GM13977 (cell line): Measurements from ENCODE around the gene NKX2-3.
A peak's percentile ranks its signal among the peaks of the same experiment; 100 is the strongest.

ENCODE experiments used
- DNase-seq: peaks from one replicate; pipeline ENCODE4 v3.0.0; 2012; ENCODE audit warnings: low spot score
- CTCF ChIP-seq: IDR thresholded peaks from 2 replicates; pipeline ENCODE4 v1.5.1; 2012; ENCODE audit warnings: mild to moderate bottlenecking, control low read depth; ENCODE audit not compliant: insufficient read depth; ENCODE audit errors: extremely low read depth, missing control alignments
- in situ Hi-C: fragments of 300-500 bp; cut with MboI; formaldehyde crosslinking; loops from one replicate; pipeline ENCODE4 v1.12.0; 2022; ENCODE audit warnings: low sequenced_read_pairs, low pct_unique_long_range_greater_than_20kb, mixed read lengths, inconsistent platforms; ENCODE audit not compliant: unreplicated experiment

NKX2-3 gene

GRCh38 chr10:99535764-99536337 lies 3.1 kb downstream of the NKX2-3 start:
- DNase-seq, result peak; percentile 33
- in situ Hi-C loops, result loop anchor here (25.0 kb wide), 1 partner anchor 1601 kb away; the partner anchor contains the start of gene TLX1
- TF ChIP-seq CTCF, result no peak

GRCh38 chr10:99536338-99537085 lies 3.8 kb downstream of the NKX2-3 start:
- no peak for TF ChIP-seq CTCF
- DNase-seq, result peak; percentile 53
- in situ Hi-C loops, result loop anchor here (25.0 kb wide), 1 partner anchor 1601 kb away; the partner anchor contains the start of gene TLX1

GRCh38 chr10:99537086-99537988 lies 4.6 kb downstream of the NKX2-3 start:
- peak; percentile 32 for DNase-seq

GRCh38 chr10:99537989-99538917 lies 5.5 kb downstream of the NKX2-3 start:
- in situ Hi-C loops, result loop anchor here (25.0 kb wide), 1 partner anchor 1599 kb away; the partner anchor contains the start of gene TLX1
- DNase-seq, result peak; percentile 29
- no peak for TF ChIP-seq CTCF

More at GRCh38 chr10:99537086-99537988, 4.6 kb downstream of the NKX2-3 start:
- in situ Hi-C loops, result loop anchor here (25.0 kb wide), 1 partner anchor 1600 kb away; the partner anchor contains the start of gene TLX1
- no peak for TF ChIP-seq CTCF

GRCh38 chr10:99539120-99539519 lies 6.4 kb downstream of the NKX2-3 start:
- DNase-seq, result no peak
- in situ Hi-C loops, result loop anchor here (25.0 kb wide), 1 partner anchor 1598 kb away; the partner anchor contains the start of gene TLX1

More at GRCh38 chr10:99539120-99539519, 6.4 kb downstream of the NKX2-3 start:
- no peak for TF ChIP-seq CTCF
